H1 (cell line): ENCODE measurements around the gene SUOX. TPM values are rescaled to one million over a fixed set of nuclear protein-coding genes. Genes with fewer than 3 reads are reported as not detected.

Experiments
- CTCF ChIA-PET: fragments of 300-600 bp; sonication (Branson Sonifier 250); formaldehyde crosslinking; loops from one replicate; lab custom pipeline; 2021; ENCODE audit not compliant: partially characterized antibody; lab: Charles Lee
- POLR2A ChIA-PET: fragments of 300-600 bp; sonication (Branson Sonifier 250); formaldehyde crosslinking; loops from one replicate; lab custom pipeline; 2021; ENCODE audit warnings: inconsistent platforms; ENCODE audit not compliant: partially characterized antibody; lab: Charles Lee
- DNase-seq, 2 experiments: peaks; one replicate each; pipeline versions ENCODE4 v3.0.0 to v3.0.0-alpha.2; 2010 to 2022; ENCODE audit warnings: low spot score in 2 of 2, low read depth in 1 of 2, mixed read lengths in 1 of 2
- FAIRE-seq: peaks from 2 replicates; lab custom pipeline; 2011; peaks lifted over from hg19 to GRCh38; lab: Jason Lieb, UNC
- H2AFZ ChIP-seq: 2 replicates; pipeline ENCODE4 v1.8.1; 2012; ENCODE audit warnings: low read length, inconsistent platforms
- H2AK5ac ChIP-seq: 2 replicates; pipeline ENCODE4 v1.6.1; 2013; ENCODE audit warnings: low read depth, low read length
- H2BK120ac ChIP-seq: replicated peaks from 2 replicates; pipeline ENCODE3; 2013; ENCODE audit warnings: low read depth, low read length, inconsistent platforms
- H2BK12ac ChIP-seq: 2 replicates; pipeline ENCODE4 v1.6.1; 2013; ENCODE audit warnings: low read depth, low read length
- H2BK15ac ChIP-seq: 2 replicates; pipeline ENCODE4 v1.6.1; 2013; ENCODE audit warnings: low read length
- H2BK20ac ChIP-seq: 2 replicates; pipeline ENCODE4 v1.6.1; 2013; ENCODE audit warnings: low read length
- H2BK5ac ChIP-seq: 2 replicates; pipeline ENCODE4 v1.6.1; 2013; ENCODE audit warnings: low read depth, low read length
- H3K14ac ChIP-seq: 2 replicates; pipeline ENCODE4 v1.6.1; 2013; ENCODE audit warnings: inconsistent platforms; ENCODE audit not compliant: insufficient read length
- H3K18ac ChIP-seq: 2 replicates; pipeline ENCODE4 v1.6.1; 2013; ENCODE audit warnings: low read length; ENCODE audit errors: extremely low read depth
- H3K23ac ChIP-seq: 2 replicates; pipeline ENCODE4 v1.6.1; 2013; ENCODE audit warnings: inconsistent platforms; ENCODE audit not compliant: insufficient read length
- H3K23me2 ChIP-seq: 2 replicates; pipeline ENCODE4 v1.6.1; 2013; ENCODE audit warnings: low read depth, low read length
- H3K27ac ChIP-seq: 2 replicates; pipeline ENCODE4 v1.6.1; 2011; ENCODE audit warnings: low read depth, low read length, inconsistent platforms
- H3K27me3 ChIP-seq, 4 experiments: replicated peaks in 1 of 4; 1 replicate in 1 of 4; 2 replicates in 3 of 4; pipeline versions ENCODE4 v1.6.1 to v1.8.1; 2011 to 2013; ENCODE audit warnings: low read length in 3 of 4, mild to moderate bottlenecking in 3 of 4, inconsistent platforms in 2 of 4, mixed read lengths in 2 of 4, moderate library complexity in 1 of 4; ENCODE audit not compliant: control insufficient read depth in 3 of 4, insufficient read depth in 3 of 4; ENCODE audit errors: extremely low read depth in 1 of 4
- H3K36me3 ChIP-seq, 4 experiments: 2 replicates each; pipeline versions ENCODE4 v1.6.1 to v1.8.1; 2011 to 2013; ENCODE audit warnings: mild to moderate bottlenecking in 4 of 4, low read length in 3 of 4, moderate library complexity in 2 of 4, control low read depth in 1 of 4, inconsistent platforms in 1 of 4; ENCODE audit not compliant: insufficient read depth in 4 of 4, control insufficient read depth in 2 of 4
- H3K4ac ChIP-seq: replicated peaks from 2 replicates; pipeline ENCODE3; 2013; ENCODE audit warnings: low read length, low read depth, mixed read lengths, inconsistent platforms; ENCODE audit not compliant: insufficient read length
- H3K4me1 ChIP-seq, 4 experiments: replicated peaks in 1 of 4; 1 replicate in 1 of 4; 2 replicates in 3 of 4; pipeline versions ENCODE4 v1.6.1 to v1.8.1; 2011 to 2013; ENCODE audit warnings: low read length in 3 of 4, inconsistent platforms in 2 of 4, mixed read lengths in 1 of 4; ENCODE audit not compliant: insufficient read depth in 4 of 4, control insufficient read depth in 3 of 4
- H3K4me2 ChIP-seq, 2 experiments: 2 replicates each; pipeline versions ENCODE4 v1.6.1 to v1.8.1; 2011 to 2013; ENCODE audit warnings: low read depth in 2 of 2, low read length in 2 of 2, control low read depth in 1 of 2, inconsistent platforms in 1 of 2, mild to moderate bottlenecking in 1 of 2; ENCODE audit not compliant: insufficient read depth in 1 of 2
- H3K4me3 ChIP-seq, 4 experiments: fragments of 200-600, 300-600 bp in 1 of 4; sonication (generic), shearing (Covaris generic), sonication (Bioruptor Twin) in 1 of 4; 2 replicates each; pipeline versions ENCODE4 v1.5.1 to v1.8.1; 2011 to 2016; ENCODE audit warnings: low read length in 4 of 4, low read depth in 3 of 4, control low read depth in 2 of 4, inconsistent platforms in 2 of 4, mild to moderate bottlenecking in 2 of 4, mixed read lengths in 1 of 4, moderate library complexity in 1 of 4; ENCODE audit not compliant: insufficient read depth in 2 of 4; ENCODE audit errors: extremely low read depth in 1 of 4
- H3K56ac ChIP-seq: replicated peaks from 2 replicates; pipeline ENCODE3; 2013; ENCODE audit warnings: low read depth, mild to moderate bottlenecking, mixed read lengths, low read length, inconsistent platforms; ENCODE audit not compliant: insufficient read length
- H3K79me1 ChIP-seq: 2 replicates; pipeline ENCODE4 v1.6.1; 2013; ENCODE audit warnings: low read depth, low read length, control low read depth
- H3K79me2 ChIP-seq, 2 experiments: 2 replicates each; pipeline versions ENCODE4 v1.6.1 to v1.8.1; 2012 to 2013; ENCODE audit warnings: low read length in 2 of 2, mild to moderate bottlenecking in 2 of 2, inconsistent platforms in 1 of 2; ENCODE audit not compliant: insufficient read depth in 2 of 2, control insufficient read depth in 1 of 2
- H3K9ac ChIP-seq, 4 experiments: replicated peaks in 1 of 4; 1 replicate in 1 of 4; 2 replicates in 3 of 4; pipeline versions ENCODE4 v1.6.1 to v1.8.1; 2011 to 2013; ENCODE audit warnings: low read depth in 3 of 4, low read length in 3 of 4, control low read depth in 2 of 4, mild to moderate bottlenecking in 2 of 4, moderate library complexity in 2 of 4, inconsistent platforms in 1 of 4; ENCODE audit errors: extremely low read depth in 1 of 4
- H3K9me3 ChIP-seq, 2 experiments: 2 replicates each; pipeline versions ENCODE4 v1.6.1 to v1.8.1; 2012 to 2013; ENCODE audit warnings: mild to moderate bottlenecking in 2 of 2, moderate library complexity in 2 of 2, control low read depth in 1 of 2, inconsistent platforms in 1 of 2, low read depth in 1 of 2, low read length in 1 of 2, mixed read lengths in 1 of 2; ENCODE audit not compliant: insufficient read depth in 2 of 2
- H4K20me1 ChIP-seq, 2 experiments: replicated peaks in 1 of 2; 2 replicates each; pipeline versions ENCODE3 to v1.8.1; 2011 to 2013; ENCODE audit warnings: inconsistent platforms in 2 of 2, low read length in 2 of 2, mild to moderate bottlenecking in 1 of 2; ENCODE audit not compliant: insufficient read depth in 2 of 2, control insufficient read depth in 1 of 2
- H4K5ac ChIP-seq: 2 replicates; pipeline ENCODE4 v1.6.1; 2013; ENCODE audit warnings: low read length, low read depth, mixed read lengths, inconsistent platforms; ENCODE audit not compliant: insufficient read length
- H4K8ac ChIP-seq: 2 replicates; pipeline ENCODE4 v1.8.0; 2013; ENCODE audit warnings: mild to moderate bottlenecking, moderate library complexity, low read length, inconsistent platforms; ENCODE audit not compliant: insufficient read depth; ENCODE audit errors: extremely low read depth
- H4K91ac ChIP-seq: replicated peaks from 2 replicates; pipeline ENCODE3; 2013; ENCODE audit warnings: low read length, mixed read lengths, inconsistent platforms; ENCODE audit not compliant: insufficient read length
- CHD2 ChIP-seq: IDR thresholded peaks from 2 replicates; pipeline ENCODE4 v1.6.1; 2012; ENCODE audit warnings: low read length, improper control_type of control experiment
- SRF ChIP-seq: IDR thresholded peaks from 2 replicates; pipeline ENCODE4 v1.6.1; 2011; ENCODE audit warnings: mild to moderate bottlenecking, low read depth, low read length, moderate library complexity
- TBP ChIP-seq: IDR thresholded peaks from 2 replicates; pipeline ENCODE4 v1.6.1; 2011; ENCODE audit warnings: low read depth, low read length, improper control_type of control experiment
- TEAD4 ChIP-seq: IDR thresholded peaks from 2 replicates; pipeline ENCODE4 v1.6.1; 2012; ENCODE audit warnings: low read depth, low read length, inconsistent platforms, mixed read lengths
- YY1 ChIP-seq: IDR thresholded peaks from 2 replicates; pipeline ENCODE4 v1.6.1; 2011; ENCODE audit warnings: low read depth, mild to moderate bottlenecking, low read length
- WGBS, 2 experiments: shearing (Covaris generic) in 1 of 2; methylation state at CpG; one replicate each; pipeline versions ENCODE4 v1.1.6 to v1.1.7; 2013 to 2015; ENCODE audit warnings: low lambda C conversion rate in 2 of 2, mixed read lengths in 2 of 2, inconsistent platforms in 1 of 2, low coverage in 1 of 2, missing lambda C conversion rate in 1 of 2; ENCODE audit not compliant: insufficient replicate concordance in 2 of 2, insufficient coverage in 1 of 2, insufficient read length in 1 of 2; ENCODE audit errors: extremely low coverage in 1 of 2, missing lambda C conversion rate in 1 of 2; 5-methylcytosine and 5-hydroxymethylcytosine counted together
- polyA plus RNA-seq, 7 experiments: library from polyadenylated mRNA; depleted of rRNA in 3 of 7; stranded (reverse) in 5 of 7; unstranded in 2 of 7; fragments of >200 nt in 5 of 7; fragments of 200-250 nt in 2 of 7; gene quantifications; 1 replicate in 5 of 7; 2 replicates in 1 of 7; 4 replicates in 1 of 7; pipeline versions ENCODE4 v1.2.1 to v1.2.3, GENCODE V29; 2011 to 2013; ENCODE audit warnings: missing spikeins in 2 of 7, mixed read lengths in 2 of 7
- total RNA-seq: library from RNA; stranded (reverse); fragmentation: NEBNext Ultra II Directional; extraction: Animal tissue kit (Norgen Biotek cat#: 25700); gene quantifications from 2 replicates; pipeline ENCODE4 v1.2.1, GENCODE V29; 2021
- TF ChIP-seq, protein P1 (sequence below): IDR thresholded peaks from 2 replicates; pipeline ENCODE4 v1.6.1; 2012; ENCODE audit warnings: low read length, inconsistent platforms
- TF ChIP-seq, protein P2 (sequence below): IDR thresholded peaks from 2 replicates; pipeline ENCODE4 v1.6.1; 2011; ENCODE audit warnings: low read depth, mild to moderate bottlenecking, low read length; ENCODE audit not compliant: insufficient read depth

The SUOX gene
- total and polyA plus RNA-seq, 2 of the 8 experiments (the other 6 are each of a cell fraction or from before 2014, with no cell fraction given): 22.5 to 31.3 TPM

DNA sequence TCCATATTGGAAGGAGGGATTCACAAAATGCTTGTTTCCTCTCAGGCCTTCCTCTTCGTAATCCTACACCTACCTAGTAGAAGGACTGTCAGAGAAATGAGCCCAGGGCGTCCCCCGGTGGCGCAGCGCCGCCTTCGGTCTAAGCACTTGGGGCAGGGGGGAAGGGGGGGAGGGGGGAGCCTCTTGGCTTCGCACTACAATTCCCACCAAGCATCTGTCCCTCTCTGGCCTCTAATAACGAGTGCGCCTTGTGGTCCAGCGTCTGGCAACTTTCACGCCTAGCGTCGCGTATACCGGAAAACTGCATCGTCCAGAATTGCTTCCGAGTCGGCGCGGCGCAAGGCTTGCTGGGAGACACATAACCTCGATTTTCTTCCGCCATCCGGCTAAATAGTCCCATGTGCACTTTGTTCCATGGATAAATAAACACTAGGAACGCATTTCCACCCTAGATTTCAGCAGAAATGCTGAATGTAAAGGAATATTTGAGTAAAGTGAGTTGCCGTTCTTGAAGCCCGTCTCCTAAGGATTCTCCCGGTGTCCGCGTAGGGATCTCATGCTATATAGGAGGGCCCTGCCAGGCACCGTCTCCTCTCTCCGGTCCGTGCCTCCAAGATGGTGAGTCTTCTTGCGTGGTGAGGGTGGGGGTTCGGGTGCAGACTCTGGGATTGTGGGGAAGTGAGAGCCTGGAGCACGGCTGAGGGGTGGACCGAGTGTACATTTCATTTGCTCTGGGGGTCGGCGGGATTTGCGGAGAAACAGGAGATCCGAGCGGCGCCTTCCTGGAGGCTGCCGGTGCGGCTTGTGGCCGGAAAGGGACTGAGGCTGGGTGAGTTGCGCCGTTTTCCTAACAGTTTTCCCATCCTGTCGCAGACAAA lies 44.7 kb downstream of the SUOX start, which contains the start of gene RPS26:
Gene RPS26 (plus strand): TSS at position 367 of the 878 bp plus-strand sequence. CDS start 249 bp downstream, at position 616.
- Histone ChIP-seq H4K91ac (peak within 1 kb of the TSS; percentile 90), H3K56ac (peak within 1 kb of the TSS; percentile 88), H3K27ac (peak within 1 kb of the TSS; percentile 98), H3K4me1 (peaks cover 0 to 12% (median 4%) of the 10 kb centered on the region in 4 experiments; a peak in 5 of 7 replicates), H3K9me3 (no peaks in the 10 kb centered on the region), H2BK20ac (0 out of 2 replicates have a peak within 1 kb of the TSS, but pooled peaks have one; percentile 91), H3K79me2 (peaks cover 6 to 19% of the 10 kb centered on the region in 2 experiments), H3K79me1 (peaks cover 3% of the 10 kb centered on the region; the same call in 1 of the 2 replicates), H3K14ac (no peak within 1 kb of the TSS), H3K4me3 (peak within 1 kb of the TSS; percentile 73 to 95 (median 86)), H4K20me1 (peaks cover 0 to 4% of the 10 kb centered on the region in 2 experiments), H2AK5ac (no peak within 1 kb of the TSS; the same call in 1 of the 2 replicates), H3K18ac (peak within 1 kb of the TSS; percentile 84), H3K27me3 (no peaks in the 10 kb centered on the region), H3K23ac (no peak within 1 kb of the TSS), H3K4me2 (peak within 1 kb of the TSS; percentile 72 to 91), H2AFZ (peak within 1 kb of the TSS; percentile 96), H3K36me3 (peaks cover 13 to 30% (median 21%) of the 10 kb centered on the region in 4 experiments), H2BK12ac (peak within 1 kb of the TSS; percentile 62; the same call in 1 of the 2 replicates), H4K5ac (peak within 1 kb of the TSS; percentile 97), H3K23me2 (peaks cover 7% of the 10 kb centered on the region), H2BK5ac (peak within 1 kb of the TSS; percentile 98), H3K4ac (peak within 1 kb of the TSS; percentile 80), H2BK15ac (no peak within 1 kb of the TSS), H4K8ac (peak within 1 kb of the TSS; percentile 93; the same call in 1 of the 2 replicates), H2BK120ac (peak within 1 kb of the TSS; percentile 95), H3K9ac (peak within 1 kb of the TSS; percentile 91 to 96 (median 94))
- WGBS, 2 experiments: 1% methylated on average over 49 of the region's 50 CpGs; no CpG with 5 or more reads in 1 of the 2 experiments
- ChIA-PET CTCF (interaction anchor here (1.0 to 5.1 kb wide), 6 partner anchors 12 to 61 kb away, joined by 3 to 54 read pairs (median 6); partner anchors contain the start of gene SUOX), POLR2A (interaction anchor here (0.5 to 5.2 kb wide), 13 partner anchors 9 to 293 kb away, joined by 3 to 46 read pairs (median 3); partner anchors contain the start of genes IKZF4, RPL41, SUOX and ZC3H10)
- DNase-seq (peak; percentile 89 to 99), FAIRE-seq (peak; percentile 87)
- TF ChIP-seq CHD2: peak; percentile 94
- TF ChIP-seq, protein P1, sequence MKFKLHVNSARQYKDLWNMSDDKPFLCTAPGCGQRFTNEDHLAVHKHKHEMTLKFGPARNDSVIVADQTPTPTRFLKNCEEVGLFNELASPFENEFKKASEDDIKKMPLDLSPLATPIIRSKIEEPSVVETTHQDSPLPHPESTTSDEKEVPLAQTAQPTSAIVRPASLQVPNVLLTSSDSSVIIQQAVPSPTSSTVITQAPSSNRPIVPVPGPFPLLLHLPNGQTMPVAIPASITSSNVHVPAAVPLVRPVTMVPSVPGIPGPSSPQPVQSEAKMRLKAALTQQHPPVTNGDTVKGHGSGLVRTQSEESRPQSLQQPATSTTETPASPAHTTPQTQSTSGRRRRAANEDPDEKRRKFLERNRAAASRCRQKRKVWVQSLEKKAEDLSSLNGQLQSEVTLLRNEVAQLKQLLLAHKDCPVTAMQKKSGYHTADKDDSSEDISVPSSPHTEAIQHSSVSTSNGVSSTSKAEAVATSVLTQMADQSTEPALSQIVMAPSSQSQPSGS: peak; percentile 92
- TF ChIP-seq TEAD4: no peak
- TF ChIP-seq SRF: no peak; the same call in 1 of the 2 replicates
- TF ChIP-seq, protein P2, sequence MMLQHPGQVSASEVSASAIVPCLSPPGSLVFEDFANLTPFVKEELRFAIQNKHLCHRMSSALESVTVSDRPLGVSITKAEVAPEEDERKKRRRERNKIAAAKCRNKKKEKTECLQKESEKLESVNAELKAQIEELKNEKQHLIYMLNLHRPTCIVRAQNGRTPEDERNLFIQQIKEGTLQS: 0 out of 2 replicates have a peak, but pooled peaks have one; percentile 43
- TF ChIP-seq YY1: peak; percentile 69; the same call in 1 of the 2 replicates
- peak; percentile 98 for TF ChIP-seq TBP
